NCI-H82 (cell line): ENCODE measurements around the gene IGSF11.
A peak's percentile ranks its signal among the peaks of the same experiment; 100 is the strongest.

Experiments used
- DNase-seq: peaks from one replicate; lab custom pipeline; 2025; lab: John Stamatoyannopoulos, UW

IGSF11 gene

DNA sequence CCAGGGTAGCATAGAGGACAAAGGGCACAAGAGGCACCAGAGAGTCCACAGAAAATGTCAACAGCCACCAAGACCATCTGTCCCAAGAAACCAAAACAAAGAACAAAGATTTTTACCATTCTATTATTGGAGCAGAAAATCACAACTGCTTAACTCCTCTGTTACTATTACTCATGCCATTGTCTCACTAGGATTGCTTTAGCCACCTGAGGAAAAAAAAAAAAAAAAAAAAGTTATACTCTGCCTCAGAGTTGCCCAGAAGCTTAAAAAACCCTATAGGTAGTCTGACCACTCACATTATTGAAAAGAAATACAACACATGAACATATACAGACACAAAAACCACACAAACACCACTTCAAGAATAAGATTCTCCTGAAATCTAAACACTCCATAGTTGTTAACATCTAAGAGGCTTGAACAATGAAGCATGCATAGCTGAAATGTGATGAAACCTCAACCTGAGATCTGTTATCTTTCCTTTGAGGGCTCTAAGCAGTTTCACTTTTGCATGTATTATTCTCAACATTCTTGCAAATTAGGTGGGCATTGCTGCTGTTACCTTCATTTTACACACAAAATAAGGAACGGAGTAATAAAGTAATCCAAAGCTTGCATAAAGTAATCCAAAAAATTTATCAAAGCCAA is 85.4 kb downstream of the IGSF11 start:
- DNase-seq, result no peak

GRCh38 chr3:118948146-118948545 is 86.5 kb downstream of the IGSF11 start:
- DNase-seq, result peak; percentile 40

- DNase-seq, result peak; percentile 83
Observed at GRCh38 chr3:118946449-118946848, 88.2 kb downstream of the IGSF11 start.

- peak; percentile 70 for DNase-seq
Observed at GRCh38 chr3:118945834-118946233, 88.8 kb downstream of the IGSF11 start.

DNA sequence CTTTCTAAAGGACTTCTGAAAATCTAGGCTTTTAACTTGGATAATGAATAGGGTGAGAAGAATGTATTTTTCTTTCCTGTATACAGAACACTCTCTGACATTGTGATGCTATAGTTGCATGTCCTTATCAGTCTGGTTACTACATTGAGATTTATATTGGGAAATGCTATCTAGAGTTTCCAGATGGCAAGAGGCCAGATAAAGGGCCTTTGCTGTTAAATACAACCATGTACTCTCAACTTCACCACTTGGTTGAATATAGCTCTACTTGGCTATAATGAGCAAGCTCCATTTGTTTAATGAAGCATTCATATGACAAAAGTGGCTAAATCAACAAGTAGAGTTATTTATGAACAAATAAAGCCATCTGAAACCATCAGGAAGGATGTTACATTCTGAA is 91.0 kb downstream of the IGSF11 start:
- DNase-seq, result peak; percentile 49

- no peak for DNase-seq
Observed at GRCh38 chr3:118942671-118943070, 92.0 kb downstream of the IGSF11 start.

DNA sequence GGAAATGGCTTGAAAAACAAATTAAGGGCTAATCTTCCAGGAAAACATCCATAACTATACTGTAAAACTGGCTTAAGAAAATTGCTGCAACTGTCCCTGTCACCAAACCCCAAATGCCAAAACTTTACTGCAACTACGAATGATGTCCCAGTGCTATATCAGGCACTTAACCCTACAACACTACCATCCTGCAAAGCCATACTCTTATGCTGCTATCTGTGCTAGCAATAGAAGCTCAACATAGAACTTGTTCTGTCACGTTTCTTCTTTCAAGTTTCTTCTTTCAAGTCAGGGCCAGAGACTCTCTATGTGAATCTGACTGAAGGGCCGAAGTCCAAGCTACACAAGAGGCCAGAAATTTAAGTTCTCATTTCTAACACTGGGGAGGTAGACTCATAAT is 92.5 kb downstream of the IGSF11 start:
- no peak for DNase-seq

GRCh38 chr3:118941236-118941635 is 93.4 kb downstream of the IGSF11 start:
- DNase-seq, result no peak

- no peak for DNase-seq
Observed at GRCh38 chr3:118938183-118938961, 96.3 kb downstream of the IGSF11 start.

GRCh38 chr3:118936811-118937210 is 97.8 kb downstream of the IGSF11 start:
- DNase-seq, result peak; percentile 86

- DNase-seq, result no peak
Observed at GRCh38 chr3:118932822-118933558, 101.7 kb downstream of the IGSF11 start.

DNA sequence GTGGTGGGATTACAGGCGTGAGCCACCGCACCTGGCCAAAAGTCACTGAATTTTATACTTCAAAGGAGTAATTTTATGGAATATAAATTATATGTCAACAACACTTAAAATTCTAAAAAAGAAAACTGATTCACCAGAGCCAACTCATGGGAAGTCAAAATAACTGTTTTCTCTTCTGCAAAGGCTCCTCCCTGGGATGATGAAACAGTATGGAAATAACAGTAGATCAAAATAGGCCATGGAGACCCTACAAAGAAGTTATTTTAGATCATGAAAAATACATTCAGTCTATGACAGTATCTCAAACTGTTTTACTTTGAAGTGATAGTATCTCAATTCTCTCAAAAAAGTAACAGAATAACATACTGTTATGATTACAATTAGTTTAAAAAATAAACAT is 102.7 kb downstream of the IGSF11 start:
- DNase-seq, result no peak

GRCh38 chr3:118927449-118927848 is 107.2 kb downstream of the IGSF11 start:
- DNase-seq, result no peak

DNA sequence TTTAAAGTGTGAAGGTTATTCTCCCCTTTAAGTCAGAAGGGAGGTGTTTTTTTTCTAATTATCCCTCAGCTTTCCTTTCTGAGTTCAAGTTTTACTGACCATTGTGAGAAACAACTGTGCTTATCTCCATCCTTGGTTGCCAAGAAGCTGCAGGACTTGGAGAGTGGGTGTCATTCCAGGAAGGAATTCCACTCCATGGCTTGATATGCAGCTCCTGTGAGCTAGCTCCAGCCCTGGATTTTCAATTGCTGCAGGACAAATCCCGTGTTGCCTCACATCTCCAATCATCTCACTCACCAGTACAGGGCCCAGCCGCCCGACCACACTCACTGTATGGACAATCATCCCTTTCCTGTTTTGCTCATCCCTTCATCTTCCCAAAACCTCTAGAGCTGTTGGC is 122.5 kb downstream of the IGSF11 start:
- DNase-seq, result no peak

DNA sequence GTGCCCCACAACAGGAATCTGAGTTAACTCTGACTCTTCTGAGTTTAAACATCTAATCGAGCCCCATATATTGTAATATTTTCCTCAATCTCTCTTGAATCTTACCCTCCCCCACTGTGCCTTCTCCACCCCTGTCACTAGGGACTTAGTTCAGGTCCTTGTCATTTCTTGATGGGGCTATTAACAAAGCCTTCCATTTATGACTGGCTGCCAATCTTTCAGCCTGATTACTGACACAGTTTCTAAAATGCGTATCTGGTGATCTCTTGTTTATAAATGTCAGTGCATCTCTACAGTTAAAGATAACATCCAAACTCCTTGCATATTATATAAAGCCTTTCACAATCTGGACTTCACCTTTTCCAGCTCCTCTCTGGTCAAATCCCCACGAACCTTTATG is 124.3 kb downstream of the IGSF11 start:
- DNase-seq, result no peak

- no peak for DNase-seq
Observed at GRCh38 chr3:118909763-118910162, 124.9 kb downstream of the IGSF11 start.

- no peak for DNase-seq
Observed at GRCh38 chr3:118907909-118908308, 126.7 kb downstream of the IGSF11 start.

DNA sequence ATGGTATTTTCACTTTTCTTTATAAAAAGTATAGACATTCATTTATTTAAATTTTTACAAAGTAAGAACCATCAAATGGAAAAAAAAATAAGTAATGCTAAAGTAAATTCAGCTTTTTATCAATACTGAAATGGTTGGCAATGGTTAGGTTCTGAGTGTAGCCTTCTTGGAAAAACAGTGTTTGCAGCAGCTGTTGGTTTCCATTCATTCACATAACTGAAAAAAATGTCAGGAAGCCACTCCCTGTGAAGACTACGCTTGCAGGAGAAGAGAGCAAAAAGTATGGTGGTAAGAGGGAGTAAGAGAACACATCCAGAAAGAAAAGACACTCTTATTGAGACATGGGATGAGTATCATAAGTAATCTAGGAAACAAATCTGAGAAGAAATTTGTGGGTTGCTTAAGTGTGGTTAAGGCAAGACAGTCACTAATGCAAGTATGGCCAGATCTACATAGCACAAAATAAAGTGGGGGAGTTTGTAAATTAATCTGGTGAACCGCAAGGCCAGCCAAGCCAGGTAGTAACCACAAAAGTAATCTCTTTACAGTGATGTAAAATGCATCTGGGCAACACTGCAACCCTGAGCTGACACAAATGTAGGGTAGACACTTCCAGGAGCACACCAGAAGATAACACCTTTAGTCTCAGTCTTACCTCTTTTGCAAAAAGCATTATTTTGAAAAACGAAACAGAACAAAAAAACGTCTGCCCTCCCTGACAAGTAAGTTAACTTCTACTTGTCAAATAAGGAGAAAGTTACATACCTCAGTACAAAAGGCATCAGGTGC is 133.7 kb downstream of the IGSF11 start:
- no peak for DNase-seq

- DNase-seq, result no peak
Observed at GRCh38 chr3:118890206-118890605, 144.4 kb downstream of the IGSF11 start.

DNA sequence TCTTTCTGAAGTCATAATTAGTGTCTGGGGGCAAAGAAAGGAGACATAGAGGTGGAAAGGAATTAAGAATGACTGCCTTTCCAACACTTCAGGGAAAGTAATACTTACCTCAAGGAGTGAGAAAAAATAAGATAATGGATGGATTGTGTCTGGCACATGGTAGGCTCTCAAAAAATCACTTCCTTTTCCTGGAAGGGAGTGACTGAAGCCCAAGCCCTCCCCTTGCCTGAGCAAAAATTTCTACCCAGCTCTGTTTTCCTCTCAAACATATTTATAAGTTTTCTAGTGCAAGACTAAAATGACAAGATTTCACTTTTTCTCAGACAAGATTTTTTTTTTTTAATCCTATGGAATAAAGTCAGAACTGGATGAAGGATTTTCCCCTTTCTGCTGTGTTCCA is 145.0 kb downstream of the IGSF11 start:
- DNase-seq, result no peak

GRCh38 chr3:118886708-118887107 is 147.9 kb downstream of the IGSF11 start:
- DNase-seq, result no peak

GRCh38 chr3:118884748-118885206 is 149.9 kb downstream of the IGSF11 start:
- DNase-seq, result peak; percentile 87
